Gastroesophageal sphincter (tissue), 4 donors: ENCODE results near the gene GARIN5A. TPM values are rescaled to one million over a fixed set of nuclear protein-coding genes. Genes with fewer than 3 reads are reported as not detected.

Experiments used
- ATAC-seq: fragments of 150-250 bp; one replicate; pipeline ENCODE4 v1.9.1; 2016; ENCODE audit warnings: mild to moderate bottlenecking, moderate library complexity
- H3K27ac ChIP-seq, 4 donors: fragments of 200-600 bp; sonication (generic) in 3 of 4; 1 replicate in 3 of 4; 2 replicates in 1 of 4; pipeline ENCODE4 v1.5.1; 2016 to 2019
- H3K27me3 ChIP-seq: fragments of 200-600 bp; sonication (generic); one replicate; pipeline ENCODE4 v1.5.1; 2019
- H3K36me3 ChIP-seq, 2 donors: fragments of 200-600 bp; sonication (generic); one replicate each; pipeline ENCODE4 v1.5.1; 2019; ENCODE audit warnings: control low read depth in 1 of 2
- H3K4me1 ChIP-seq, 3 donors: fragments of 200-600 bp; sonication (generic); 1 replicate in 2 of 3; 2 replicates in 1 of 3; pipeline ENCODE4 v1.5.1; 2016 to 2019; ENCODE audit warnings: control low read depth in 2 of 3
- H3K4me3 ChIP-seq, 2 donors: fragments of 200-600 bp; sonication (generic); one replicate each; pipeline ENCODE4 v1.5.1; 2019; ENCODE audit warnings: mild to moderate bottlenecking in 1 of 2, moderate library complexity in 1 of 2
- H3K9me3 ChIP-seq, 3 donors: fragments of 200-600 bp; sonication (generic); one replicate each; pipeline ENCODE4 v1.5.1; 2017 to 2019; ENCODE audit warnings: control low read depth in 2 of 3
- CTCF ChIP-seq, 4 experiments: fragments of 200-600 bp in 2 of 4; fragments of 450-650 bp in 2 of 4; sonication (generic) in 1 of 4; IDR thresholded peaks; one replicate each; pipeline ENCODE4 v1.5.1; 2017 to 2019; ENCODE audit warnings: antibody characterized with exemption in 4 of 4, mild to moderate bottlenecking in 2 of 4, moderate library complexity in 2 of 4
- EP300 ChIP-seq: sonication (generic); formaldehyde crosslinking; IDR thresholded peaks from one replicate; pipeline ENCODE4 v1.6.1; 2017; ENCODE audit warnings: antibody characterized with exemption, mild to moderate bottlenecking
- POLR2A ChIP-seq, 2 donors: fragments of 450-650 bp; IDR thresholded peaks; one replicate each; pipeline ENCODE4 v1.6.1; 2017; ENCODE audit warnings: antibody characterized with exemption in 2 of 2, mild to moderate bottlenecking in 2 of 2, moderate library complexity in 1 of 2
- POLR2AphosphoS5 ChIP-seq: sonication (generic); formaldehyde crosslinking; IDR thresholded peaks from one replicate; pipeline ENCODE4 v1.6.1; 2017; ENCODE audit warnings: antibody characterized with exemption
- WGBS, 2 donors: methylation state at CpG; one replicate each; pipeline ENCODE4 v1.1.5; 2018; ENCODE audit warnings: low coverage in 1 of 2; 5-methylcytosine and 5-hydroxymethylcytosine counted together
- total RNA-seq, 4 donors: library from RNA; depleted of rRNA; stranded (reverse); fragments of >200 nt; gene quantifications; one replicate each; pipeline ENCODE4 v1.1.0, GENCODE V29; 2016

Gene GARIN5A
- total RNA-seq, 4 donors from 2014 or later = 0.78 to 1.7 TPM; not detected in 2

GRCh38 chr19:50455992-50456391 is 20.7 kb downstream of the GARIN5A start:
- Histone ChIP-seq H3K4me1 (no peaks in the 10 kb centered on the region), H3K4me3 (no peak overlapping the region), H3K9me3 (no peaks in the 10 kb centered on the region), H3K36me3 (no peaks in the 10 kb centered on the region), H3K27me3 (peaks cover 81% of the 10 kb centered on the region), H3K27ac (no peak overlapping the region)
- 76 to 79% methylated on average over 2 of the region's 2 CpGs for WGBS, 2 donors
- no peak for TF ChIP-seq POLR2A (IDR thresholded peaks at IDR 0.05)
- TF ChIP-seq CTCF (IDR thresholded peaks at IDR 0.05) = no peak
- TF ChIP-seq EP300 = no peak
- no peak for TF ChIP-seq POLR2AphosphoS5
- ATAC-seq = no peak

- H3K36me3 ChIP-seq = no peaks in the 10 kb centered on the region
- no peak for ATAC-seq
- WGBS, 2 donors = no CpG with 5 or more reads among the region's 3 CpGs
- H3K4me3 ChIP-seq = no peak overlapping the region
- H3K4me1 ChIP-seq = no peaks in the 10 kb centered on the region
- H3K27ac ChIP-seq = no peak overlapping the region
- H3K27me3 ChIP-seq = peaks cover 65% of the 10 kb centered on the region
- H3K9me3 ChIP-seq = peaks cover 0 to under 1% (median 0%) of the 10 kb centered on the region in 3 donors
- TF ChIP-seq POLR2AphosphoS5 = no peak
- no peak for TF ChIP-seq CTCF (IDR thresholded peaks at IDR 0.05)
- no peak for TF ChIP-seq POLR2A (IDR thresholded peaks at IDR 0.05)
- no peak for TF ChIP-seq EP300
These were observed 23.4 kb downstream of the GARIN5A start for GRCh38 chr19:50453243-50453642.

- Histone ChIP-seq H3K27ac (no peak overlapping the region), H3K36me3 (no peaks in the 10 kb centered on the region), H3K4me1 (no peaks in the 10 kb centered on the region), H3K4me3 (no peak overlapping the region), H3K9me3 (peaks cover 0 to 6% (median 0%) of the 10 kb centered on the region in 3 donors), H3K27me3 (peaks cover 45% of the 10 kb centered on the region)
- ATAC-seq = no peak
- WGBS, 2 donors = no CpG with 5 or more reads among the region's 13 CpGs
- TF ChIP-seq EP300 (no peak), POLR2AphosphoS5 (no peak), POLR2A (IDR thresholded peaks at IDR 0.05) (no peak), CTCF (IDR thresholded peaks at IDR 0.05) (no peak)
These were observed 25.5 kb downstream of the GARIN5A start for GRCh38 chr19:50451223-50451534.

GRCh38 chr19:50450369-50451222 is 26.1 kb downstream of the GARIN5A start:
- WGBS, 2 donors = 59 to 65% methylated on average over 8 to 18 of the region's 30 CpGs

More at GRCh38 chr19:50450369-50451222, 26.1 kb downstream of the GARIN5A start:
- TF ChIP-seq CTCF (IDR thresholded peaks at IDR 0.05) = no peak
- TF ChIP-seq EP300 = no peak
- TF ChIP-seq POLR2A (IDR thresholded peaks at IDR 0.05) = no peak
- TF ChIP-seq POLR2AphosphoS5 = no peak
- Histone ChIP-seq H3K27ac (no peak overlapping the region), H3K36me3 (no peaks in the 10 kb centered on the region), H3K27me3 (peaks cover 45% of the 10 kb centered on the region), H3K9me3 (peaks cover 0 to 6% (median 0%) of the 10 kb centered on the region in 3 donors), H3K4me3 (no peak overlapping the region), H3K4me1 (no peaks in the 10 kb centered on the region)
- no peak for ATAC-seq
